HG02943 (cell line): ENCODE results near the gene C6orf132.

ENCODE experiments used
- ATAC-seq: cut with Tn5 transposase; IDR thresholded peaks from one replicate; pipeline ENCODE4 v1.9.1; 2021; ENCODE audit warnings: mild to moderate bottlenecking, low read depth, moderate library complexity; ENCODE audit not compliant: unreplicated experiment

The C6orf132 gene

DNA sequence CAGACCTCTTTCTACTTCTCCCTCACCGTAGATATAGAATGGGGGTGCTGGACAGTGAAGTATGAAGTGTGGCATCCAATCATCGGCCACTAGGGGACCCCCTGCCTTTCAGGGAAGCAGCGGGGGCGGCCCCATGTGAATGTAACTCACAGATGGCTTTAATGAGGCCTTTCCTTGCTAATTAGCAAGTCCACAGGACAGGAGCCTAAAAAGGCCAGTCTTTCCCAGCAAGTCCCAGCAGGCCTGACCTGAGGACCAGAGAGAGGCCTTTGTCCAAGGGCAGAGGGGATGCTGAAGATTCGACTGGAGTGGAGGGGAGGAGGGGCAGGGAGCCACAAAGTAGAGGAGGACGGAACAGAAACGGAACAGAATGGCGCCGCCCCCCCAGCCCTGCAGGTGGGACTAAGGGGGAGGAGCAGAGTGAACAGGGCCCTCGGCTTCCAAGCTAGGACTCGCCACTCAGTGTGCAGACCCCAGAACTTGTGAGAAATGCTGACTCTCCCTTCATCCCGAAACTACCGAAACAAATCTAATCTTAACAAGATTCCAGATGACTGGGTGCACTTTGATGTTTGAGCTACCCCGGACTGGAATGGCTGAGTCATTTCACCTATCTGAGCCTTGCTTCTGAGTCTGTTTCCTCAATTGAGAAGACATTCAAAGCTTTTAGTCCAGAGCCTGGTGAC is 5.8 kb downstream of the C6orf132 start:
- no peak for ATAC-seq

DNA sequence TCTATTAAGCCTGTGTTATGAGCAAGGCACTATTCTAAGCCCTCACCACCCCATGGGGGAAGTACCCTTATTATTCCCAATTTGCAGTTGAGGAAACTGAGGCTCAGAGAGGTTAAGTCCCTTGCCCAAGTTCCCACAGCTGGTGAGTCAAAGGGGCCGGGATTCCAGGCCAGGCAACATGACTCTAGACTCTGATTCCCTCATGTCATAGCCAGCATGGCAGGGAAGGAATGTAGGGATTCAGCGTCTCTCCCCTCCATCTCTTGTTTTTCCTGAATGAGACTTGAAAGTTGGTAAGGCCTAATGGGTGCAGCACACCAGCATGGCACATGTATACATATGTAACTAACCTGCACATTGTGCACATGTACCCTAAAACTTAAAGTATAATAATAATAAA is 6.7 kb downstream of the C6orf132 start:
- no peak for ATAC-seq

DNA sequence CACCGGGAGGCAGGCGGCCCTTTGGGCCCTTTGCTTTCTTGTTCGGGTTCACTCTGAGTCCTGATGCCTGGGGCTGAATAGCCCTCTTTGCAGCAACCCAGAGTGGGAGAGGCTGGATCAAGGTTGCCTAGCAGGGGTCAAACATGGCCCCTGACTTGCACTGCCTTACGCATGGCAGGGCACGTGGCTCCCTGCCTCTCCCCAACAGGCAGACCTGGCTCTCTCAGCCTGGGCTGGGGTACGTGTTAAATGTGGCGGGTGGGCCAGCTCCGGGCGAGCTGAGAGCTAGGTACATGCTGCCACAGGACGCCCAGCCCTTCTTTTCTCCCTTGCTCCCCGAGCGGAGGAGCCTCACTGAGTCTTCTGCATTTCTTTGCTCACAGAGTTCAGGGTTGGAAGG is 7.3 kb downstream of the C6orf132 start:
- ATAC-seq: no peak

DNA sequence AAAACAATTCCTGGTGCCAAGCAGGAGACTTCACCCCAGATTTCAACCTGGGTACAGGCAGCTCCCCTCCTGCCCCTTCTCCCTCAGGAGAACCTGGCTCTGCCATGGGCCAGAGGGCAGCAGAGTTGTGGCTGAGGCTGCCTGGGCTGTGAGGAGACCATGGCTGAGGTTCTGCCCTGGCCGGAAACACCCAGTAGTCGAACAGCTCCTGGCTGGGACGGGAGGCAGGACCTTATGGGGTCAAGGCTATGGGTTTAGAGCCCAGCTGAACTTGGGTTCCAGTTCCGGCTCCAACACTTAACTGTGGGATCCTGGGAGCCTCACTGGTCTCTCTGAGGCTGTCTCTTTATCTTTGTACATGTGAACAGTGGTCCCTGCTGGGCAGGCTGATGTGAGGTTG is 8.5 kb downstream of the C6orf132 start:
- ATAC-seq: no peak

DNA sequence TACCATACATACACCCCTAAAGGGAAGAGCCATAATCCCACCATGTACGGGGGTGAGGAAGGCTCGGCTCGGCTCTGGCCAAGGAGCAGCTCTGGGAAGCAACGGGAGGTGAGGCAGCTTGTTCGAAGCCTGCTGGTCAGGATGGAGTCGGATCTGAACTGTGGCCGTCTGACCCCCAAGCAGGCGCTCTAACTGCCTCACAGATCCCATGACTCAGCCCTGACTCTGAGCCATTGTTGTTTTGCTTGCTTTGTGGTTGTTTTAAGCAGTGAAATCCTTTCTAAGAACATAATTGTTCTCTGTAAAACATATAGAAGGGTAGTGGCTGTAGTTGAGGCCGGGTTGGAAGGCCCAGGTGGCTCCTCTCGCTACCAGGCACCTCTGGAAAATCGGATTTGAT is 10.9 kb downstream of the C6orf132 start:
- ATAC-seq: no peak

DNA sequence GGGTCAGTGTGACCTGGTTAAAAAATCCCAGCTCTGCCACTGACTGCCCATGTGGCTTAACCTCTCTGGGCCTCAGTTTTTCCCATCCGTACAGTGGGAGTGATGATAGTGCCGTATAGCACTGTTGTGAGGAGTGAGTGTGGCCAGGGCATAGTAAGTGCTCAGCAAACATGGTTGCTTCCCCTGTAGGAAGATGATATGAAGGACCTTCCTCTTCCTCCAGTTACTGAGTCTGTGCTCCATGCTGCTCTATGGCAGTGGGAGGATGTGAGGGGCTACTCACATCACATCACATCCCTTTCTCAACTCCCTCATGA is 13.1 kb downstream of the C6orf132 start:
- no peak for ATAC-seq

DNA sequence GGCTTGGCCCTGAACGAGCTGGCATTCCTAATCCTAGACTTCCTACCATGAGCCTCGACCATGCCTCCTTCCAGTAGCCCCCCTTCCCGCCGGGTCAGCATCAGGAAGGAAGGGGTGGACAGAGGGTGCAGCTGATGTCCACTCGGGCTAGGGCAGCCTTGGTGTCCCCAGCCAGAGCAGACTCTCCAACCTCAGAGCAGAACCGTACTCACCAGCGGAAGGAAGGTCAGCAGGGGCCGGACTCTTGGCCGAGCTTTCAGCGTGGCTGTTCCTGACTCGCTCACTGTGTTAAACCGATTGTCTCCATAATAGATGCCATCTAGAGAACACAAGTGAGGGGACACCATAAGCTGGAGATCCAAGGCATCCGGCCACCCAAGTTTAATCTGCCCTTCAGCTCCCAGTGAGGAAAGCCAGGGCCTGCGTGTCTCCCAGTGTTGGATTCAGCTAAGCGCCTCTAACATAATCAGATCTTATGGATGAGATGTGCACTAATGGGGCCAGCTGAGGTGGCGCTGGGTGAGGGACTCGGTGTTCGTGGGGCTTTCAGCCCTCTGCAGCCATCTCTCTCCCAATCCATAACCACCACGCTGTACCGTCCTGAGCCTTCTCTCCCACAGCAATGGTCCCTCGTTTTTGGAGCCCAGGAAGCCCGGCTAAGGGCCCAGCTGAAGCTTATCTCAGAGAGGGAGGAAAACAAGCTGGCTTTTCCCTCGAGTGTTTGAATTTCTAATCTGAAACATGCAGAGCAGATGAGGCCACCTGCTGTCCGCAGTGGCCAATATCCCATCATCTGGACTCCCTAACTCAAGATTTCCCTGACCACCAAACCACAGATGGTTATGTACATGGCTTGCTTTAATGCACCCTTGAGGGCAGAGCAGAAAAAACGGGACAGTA is 13.7 kb downstream of the C6orf132 start:
- ATAC-seq: no peak

DNA sequence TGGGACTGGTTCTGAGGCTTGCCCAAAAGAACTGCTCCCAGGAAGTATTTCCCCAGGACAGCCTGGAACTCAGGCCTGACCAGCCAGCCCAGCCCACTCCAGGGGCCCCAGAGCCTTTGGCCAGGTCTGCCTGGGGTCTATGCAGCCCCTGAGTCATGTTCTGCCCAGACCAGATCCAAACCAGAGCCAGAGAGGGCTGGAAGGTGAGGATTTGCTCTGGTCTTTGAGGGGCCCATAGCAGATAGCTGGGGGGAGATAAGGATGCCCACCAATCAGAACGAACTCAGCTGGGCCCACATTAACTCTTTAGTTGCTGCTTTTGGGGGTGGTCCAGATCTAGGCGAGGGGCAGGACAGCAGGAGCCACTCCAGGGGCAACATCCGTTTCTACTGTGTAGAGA is 16.8 kb downstream of the C6orf132 start:
- no peak for ATAC-seq

DNA sequence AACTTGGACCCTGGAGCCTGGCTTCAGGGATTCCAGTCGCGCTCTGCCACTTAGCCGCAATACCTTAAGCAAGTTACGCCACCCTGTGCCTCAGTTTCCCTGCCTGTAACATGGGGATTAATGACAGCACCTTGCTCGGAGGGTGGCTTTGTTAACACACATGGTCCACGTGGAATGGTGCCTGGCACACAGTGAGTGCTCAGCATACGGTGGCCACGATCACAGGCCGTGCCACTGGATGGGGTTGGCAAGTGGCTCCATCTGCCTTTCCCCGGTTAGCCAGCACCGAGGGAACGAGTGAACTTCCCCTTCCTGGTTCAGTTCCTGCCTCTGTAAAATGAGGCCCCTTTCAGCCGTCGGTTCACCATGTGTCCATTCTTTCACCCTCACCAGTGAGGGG is 17.2 kb downstream of the C6orf132 start:
- ATAC-seq: no peak

DNA sequence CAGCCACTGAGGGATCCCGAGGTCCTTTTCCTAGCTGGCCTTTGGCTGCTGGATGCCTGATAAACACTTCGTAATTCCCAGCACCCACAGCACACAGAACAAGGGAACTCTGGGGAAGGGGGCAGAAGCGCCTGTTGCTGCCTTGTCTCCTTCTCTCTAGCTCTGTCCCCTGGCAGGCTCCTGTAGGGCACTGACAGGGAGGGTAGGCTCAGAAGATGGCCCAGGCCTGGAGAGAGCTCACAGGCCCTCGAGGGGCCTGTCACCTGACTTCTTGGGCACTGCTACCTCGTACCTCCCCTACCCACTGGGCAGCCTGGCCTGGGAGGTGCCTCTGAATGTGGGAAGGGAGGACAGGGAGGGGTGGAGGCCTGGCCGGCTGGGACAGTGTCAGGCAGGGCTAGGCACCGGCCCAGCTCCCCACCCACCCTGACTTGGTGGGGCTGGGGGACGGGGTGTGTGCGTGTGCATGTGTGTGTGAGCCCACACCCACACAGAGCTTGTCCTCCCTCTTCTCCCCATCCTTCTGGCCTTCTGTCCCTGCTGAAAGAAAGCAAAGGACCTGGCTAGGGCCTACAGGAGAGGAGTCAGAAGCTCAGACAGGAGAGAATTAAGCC is 18.1 kb downstream of the C6orf132 start:
- ATAC-seq: no peak

DNA sequence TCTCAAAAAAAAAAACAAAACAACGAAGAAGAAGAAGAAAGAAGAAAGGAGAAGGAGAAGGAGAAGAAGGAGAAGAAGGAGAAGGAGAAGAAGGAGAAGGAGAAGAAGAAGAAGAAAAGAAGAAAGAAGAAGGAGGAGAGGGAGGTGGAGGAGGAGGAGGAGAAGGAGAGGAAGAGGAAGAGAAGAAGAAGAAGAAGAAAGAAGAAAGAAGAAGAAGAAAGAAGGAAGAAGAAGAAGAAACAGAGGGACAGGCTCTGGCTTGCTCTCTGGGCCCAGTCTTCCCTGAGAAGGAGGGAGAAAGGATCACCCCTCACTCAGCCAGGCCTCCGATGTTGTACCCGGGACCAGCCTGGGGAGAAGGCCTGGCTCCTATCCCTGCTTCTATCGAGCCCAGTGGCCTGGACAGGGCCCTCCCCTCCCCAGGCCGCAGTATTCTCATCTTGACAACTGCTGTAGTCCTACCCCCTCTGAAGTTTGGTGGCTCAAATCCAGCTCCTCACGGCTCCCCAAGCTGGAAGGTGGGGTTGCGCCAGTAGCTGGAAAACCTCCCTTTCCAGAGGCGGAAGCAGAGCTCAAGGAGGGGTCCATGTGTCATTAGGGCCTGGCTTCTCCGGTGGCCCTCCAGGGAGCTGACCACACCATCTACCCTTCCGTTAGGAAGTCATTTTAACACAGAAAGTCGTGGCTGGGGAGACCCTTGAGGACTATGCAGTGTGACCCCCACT is 18.9 kb downstream of the C6orf132 start:
- no peak for ATAC-seq

DNA sequence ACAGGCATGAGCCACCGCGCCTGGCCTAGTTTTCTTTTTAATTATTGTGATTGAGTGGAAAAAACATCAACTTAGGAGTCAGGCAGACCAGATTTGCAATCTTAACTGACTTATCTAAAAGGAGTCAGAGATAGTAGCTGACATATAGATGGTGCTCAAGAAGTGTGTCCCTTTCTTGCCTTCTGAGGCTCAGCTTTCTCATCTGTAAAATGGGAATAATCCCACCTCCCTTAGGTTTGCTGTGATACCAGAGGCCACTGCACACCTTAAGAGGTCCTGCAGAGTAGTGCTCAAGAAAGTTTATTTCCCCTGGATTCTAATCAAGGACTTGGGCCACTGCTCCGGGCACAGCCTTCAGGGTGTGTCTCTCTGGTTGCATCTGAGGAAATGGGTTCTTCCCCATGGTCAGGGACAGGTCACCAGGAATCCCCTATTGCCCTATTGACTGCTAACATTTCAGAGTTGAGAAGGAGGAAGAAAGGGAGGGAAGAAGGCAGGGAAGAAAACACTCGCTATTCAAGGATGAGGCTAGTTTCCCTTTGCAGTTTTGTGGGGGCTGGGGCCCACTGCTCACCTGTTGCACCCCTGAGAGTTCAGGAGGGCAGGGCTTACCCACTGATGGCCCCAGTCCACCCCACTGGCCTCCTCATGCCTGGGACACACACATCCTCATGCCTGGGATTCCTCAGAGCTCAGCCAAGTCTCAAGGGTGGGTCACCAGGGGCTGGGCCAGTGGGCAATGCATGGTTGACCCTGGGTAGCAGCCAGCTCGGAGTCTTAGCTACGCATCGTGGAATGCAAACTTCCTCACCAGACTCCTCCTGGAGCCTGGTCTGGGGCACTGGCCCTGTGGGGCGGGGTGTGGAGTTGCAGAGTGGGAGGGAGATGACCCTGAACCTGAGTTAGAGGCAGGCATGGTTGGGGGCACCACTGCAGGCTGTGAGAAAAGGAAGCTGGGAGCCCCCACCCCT is 21.2 kb downstream of the C6orf132 start:
- no peak for ATAC-seq

DNA sequence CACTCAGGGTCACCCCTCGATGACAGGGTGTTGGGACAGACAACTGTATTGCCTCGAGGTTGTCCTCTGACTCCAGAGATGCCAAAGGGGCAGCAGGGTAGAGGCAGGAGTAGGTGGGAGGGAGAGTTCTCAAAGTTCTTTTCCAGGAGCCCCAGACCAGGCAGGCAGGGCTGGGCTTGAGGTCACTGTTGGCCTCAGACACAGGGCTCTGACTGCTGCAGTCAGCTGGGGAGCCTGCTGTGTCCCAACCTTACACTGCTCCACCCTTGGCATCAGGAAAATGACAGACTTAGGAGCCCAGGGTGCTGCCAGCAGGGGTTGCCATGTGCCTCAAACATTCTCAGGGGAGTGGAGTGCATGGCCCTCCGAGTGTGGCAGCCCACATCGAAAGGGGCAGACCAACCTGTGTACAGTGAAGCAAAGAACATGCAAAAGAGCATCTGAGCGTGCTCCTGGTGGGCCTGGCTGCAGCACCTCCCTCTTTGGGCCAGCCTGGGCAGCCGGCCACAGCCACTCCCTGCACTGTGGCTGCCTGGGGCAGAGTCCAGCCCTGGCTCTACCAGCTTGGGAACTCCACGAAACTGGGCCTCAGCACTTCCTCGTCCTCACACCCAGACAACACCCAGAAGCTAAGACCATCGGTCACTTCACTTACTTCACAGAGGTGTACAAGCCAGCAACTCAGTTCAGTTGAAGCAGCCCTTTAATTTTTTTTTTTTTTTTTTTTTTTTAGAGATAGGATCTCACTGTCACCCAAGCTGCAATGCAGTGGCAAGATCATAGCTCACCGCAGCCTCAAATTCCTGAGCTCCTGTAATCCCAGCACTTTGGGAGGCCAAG is 24.0 kb downstream of the C6orf132 start:
- ATAC-seq: no peak

DNA sequence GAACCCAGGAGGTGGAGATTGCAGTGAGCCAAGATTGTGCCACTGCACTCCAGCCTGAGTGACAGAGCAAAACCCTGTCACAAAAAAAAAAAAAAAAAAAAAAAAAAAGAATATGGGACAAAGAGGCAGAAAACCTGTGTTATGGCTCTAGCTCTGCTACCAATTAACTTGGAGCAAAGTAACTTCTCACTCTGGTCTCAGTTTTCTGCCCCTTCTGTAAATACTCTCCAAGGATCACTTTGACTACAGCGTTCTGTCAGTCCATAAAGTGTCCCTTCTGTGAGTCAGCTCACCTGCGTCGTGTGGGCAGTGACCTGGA is 24.6 kb downstream of the C6orf132 start:
- no peak for ATAC-seq

DNA sequence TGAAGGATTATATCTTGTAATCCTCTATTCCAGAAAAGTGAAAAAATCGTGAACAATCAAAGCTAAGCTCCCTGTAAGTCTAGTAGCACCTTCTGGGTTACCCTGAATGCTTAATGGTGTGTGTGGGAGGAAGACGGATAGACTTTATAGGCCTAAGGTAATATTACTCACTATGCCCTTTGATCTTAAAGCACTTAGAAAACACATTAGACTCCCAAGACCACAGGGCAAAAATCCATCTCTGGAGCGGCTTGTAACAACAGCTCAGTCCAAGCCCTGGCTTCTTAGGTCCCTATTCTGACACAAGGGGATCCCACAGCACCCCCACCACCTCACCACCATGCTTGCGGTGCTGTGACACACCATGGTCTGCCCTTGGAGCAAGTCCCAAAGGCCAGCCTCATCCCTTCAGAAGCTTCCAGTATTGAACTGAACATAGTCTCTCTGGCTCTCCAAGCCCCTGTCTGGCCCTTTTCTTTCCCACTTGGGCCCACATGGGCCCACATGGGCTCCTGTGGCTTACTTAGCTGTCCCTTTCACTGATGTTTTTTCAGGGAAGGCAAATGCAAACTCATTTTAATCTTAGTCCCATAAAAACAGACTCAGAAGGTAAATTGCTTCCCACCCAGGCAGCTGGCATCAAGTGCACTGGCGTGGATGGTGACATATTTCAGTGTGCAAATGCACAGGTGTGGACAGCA is 28.3 kb downstream of the C6orf132 start:
- ATAC-seq: no peak

DNA sequence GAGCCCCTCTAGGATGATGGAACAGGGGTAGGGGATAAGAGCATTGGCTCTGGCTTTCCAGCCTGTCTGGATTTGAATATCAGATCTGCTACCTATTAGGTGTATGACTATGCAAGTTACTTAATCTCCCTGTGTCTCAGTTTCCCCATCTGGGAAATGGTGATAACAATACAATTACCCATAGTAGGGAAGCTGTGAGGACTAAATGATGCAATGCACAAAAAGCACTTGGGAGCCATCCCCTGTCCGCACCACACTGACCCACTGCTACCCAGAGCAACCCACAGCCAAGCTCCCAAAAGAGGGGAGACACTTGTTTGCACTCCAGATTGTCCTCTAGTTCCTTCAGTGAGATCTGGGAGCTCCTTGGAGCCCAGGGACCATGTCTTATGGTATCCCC is 30.1 kb downstream of the C6orf132 start:
- no peak for ATAC-seq

DNA sequence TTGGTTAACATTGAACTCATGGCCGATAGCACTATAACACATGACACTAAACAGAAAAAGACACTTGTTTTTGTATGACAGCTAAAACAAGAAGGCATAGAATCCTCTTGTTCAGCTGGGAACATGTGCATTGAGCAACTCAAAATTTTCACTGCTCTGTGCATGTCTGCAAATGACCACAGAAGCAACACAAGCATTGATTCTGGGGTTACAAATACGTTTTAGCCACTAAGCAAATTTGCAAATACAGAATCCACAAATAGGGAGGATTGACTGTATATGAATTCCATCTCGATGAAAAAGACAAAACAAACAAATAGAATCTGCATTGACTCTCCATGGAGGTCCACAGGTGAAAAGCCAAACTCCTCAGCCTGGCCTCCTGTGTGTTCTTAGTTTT is 31.7 kb downstream of the C6orf132 start:
- ATAC-seq: no peak

DNA sequence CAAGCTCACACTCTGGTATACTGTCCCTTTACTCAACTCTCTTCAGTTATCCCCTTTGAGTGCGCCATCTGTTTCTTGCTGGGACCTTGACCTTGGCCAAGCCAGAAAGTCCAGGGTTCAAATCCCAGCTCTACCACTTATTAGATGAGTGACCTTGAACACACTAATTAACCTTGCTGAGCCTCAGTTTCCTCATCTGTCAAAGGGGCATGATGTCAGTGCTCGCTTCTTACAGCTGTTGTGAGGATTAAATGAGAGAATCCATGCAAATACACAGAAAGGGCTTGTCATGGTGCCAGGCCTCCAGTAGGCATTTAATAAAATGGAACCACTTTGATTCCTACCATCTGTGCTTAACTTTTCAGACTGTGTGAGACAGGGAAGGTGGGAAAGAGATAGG is 34.3 kb downstream of the C6orf132 start:
- ATAC-seq: no peak
